Progenitor cell of endocrine pancreas (in vitro differentiated cells): ENCODE measurements around the gene MIGA2. TPM values are rescaled to one million over a fixed set of nuclear protein-coding genes. Genes with fewer than 3 reads are reported as not detected.
"Not testable (repeated sequence)": the region's sequence is repeated elsewhere in the genome, so short reads cannot be mapped to it uniquely, and the experiment has no call there.

Source experiments
- DNase-seq: peaks from one replicate; pipeline ENCODE4 v3.0.0; 2021; ENCODE audit warnings: low spot score; ENCODE audit not compliant: unreplicated experiment
- H3K27ac Mint-ChIP-seq: 2 replicates; pipeline ENCODE4 v1.8.0; 2021; ENCODE audit warnings: mild to moderate bottlenecking, moderate library complexity, mixed read lengths
- H3K27me3 Mint-ChIP-seq: 2 replicates; pipeline ENCODE4 v1.8.0; 2021; ENCODE audit warnings: mixed read lengths
- H3K36me3 Mint-ChIP-seq: 2 replicates; pipeline ENCODE4 v1.8.0; 2022; ENCODE audit warnings: mixed read lengths; ENCODE audit not compliant: insufficient read depth
- H3K4me1 Mint-ChIP-seq: 2 replicates; pipeline ENCODE4 v1.8.0; 2021; ENCODE audit warnings: low read depth, mixed read lengths
- H3K4me3 Mint-ChIP-seq: 2 replicates; pipeline ENCODE4 v1.8.0; 2021; ENCODE audit warnings: low read depth, mild to moderate bottlenecking, moderate library complexity, mixed read lengths
- H3K9me3 Mint-ChIP-seq: 2 replicates; pipeline ENCODE4 v1.8.0; 2021; ENCODE audit warnings: low read depth, mixed read lengths
- total RNA-seq: library from RNA; stranded (reverse); gene quantifications from 2 replicates; pipeline ENCODE4 v1.2.1, GENCODE V29; 2021
- TF ChIP-seq, protein P1 (sequence below): fragments of 200-600 bp; sonication (generic); IDR thresholded peaks from one replicate; pipeline ENCODE4 v1.5.0; 2021; ENCODE audit warnings: antibody characterized with exemption, mild to moderate bottlenecking; ENCODE audit not compliant: unreplicated experiment

MIGA2 gene
- total RNA-seq, 1 donor from 2014 or later = 45.4 TPM

DNA sequence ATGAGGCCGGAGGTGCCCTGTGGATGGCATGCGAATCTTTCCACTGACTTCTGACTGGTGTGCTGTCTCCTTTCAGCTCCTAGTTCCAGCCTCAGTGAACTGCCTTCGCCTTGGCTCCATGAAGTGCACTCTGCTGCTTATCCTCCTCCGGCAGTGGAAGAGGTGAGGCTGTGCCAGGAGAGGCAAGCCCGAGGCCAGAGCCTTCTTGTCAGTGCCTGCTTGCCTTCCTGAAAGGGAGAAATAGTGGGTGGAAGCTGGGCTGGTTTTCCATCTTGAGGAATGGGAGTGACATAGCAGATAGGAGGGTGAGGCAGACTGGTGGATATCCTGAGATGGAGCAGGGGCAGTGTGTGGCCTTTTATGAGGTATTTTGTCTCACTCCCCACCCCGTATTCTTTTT lies 38.0 kb upstream of the MIGA2 start:
- no peak for DNase-seq
- TF ChIP-seq, protein P1, sequence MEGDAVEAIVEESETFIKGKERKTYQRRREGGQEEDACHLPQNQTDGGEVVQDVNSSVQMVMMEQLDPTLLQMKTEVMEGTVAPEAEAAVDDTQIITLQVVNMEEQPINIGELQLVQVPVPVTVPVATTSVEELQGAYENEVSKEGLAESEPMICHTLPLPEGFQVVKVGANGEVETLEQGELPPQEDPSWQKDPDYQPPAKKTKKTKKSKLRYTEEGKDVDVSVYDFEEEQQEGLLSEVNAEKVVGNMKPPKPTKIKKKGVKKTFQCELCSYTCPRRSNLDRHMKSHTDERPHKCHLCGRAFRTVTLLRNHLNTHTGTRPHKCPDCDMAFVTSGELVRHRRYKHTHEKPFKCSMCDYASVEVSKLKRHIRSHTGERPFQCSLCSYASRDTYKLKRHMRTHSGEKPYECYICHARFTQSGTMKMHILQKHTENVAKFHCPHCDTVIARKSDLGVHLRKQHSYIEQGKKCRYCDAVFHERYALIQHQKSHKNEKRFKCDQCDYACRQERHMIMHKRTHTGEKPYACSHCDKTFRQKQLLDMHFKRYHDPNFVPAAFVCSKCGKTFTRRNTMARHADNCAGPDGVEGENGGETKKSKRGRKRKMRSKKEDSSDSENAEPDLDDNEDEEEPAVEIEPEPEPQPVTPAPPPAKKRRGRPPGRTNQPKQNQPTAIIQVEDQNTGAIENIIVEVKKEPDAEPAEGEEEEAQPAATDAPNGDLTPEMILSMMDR = no peak
- no peak overlapping the region for H3K27ac Mint-ChIP-seq
- H3K36me3 Mint-ChIP-seq = peaks cover 36% of the 10 kb centered on the region
- H3K4me1 Mint-ChIP-seq = no peaks in the 10 kb centered on the region
- H3K27me3 Mint-ChIP-seq = no peaks in the 10 kb centered on the region
- H3K9me3 Mint-ChIP-seq = no peaks in the 10 kb centered on the region
- no peak overlapping the region for H3K4me3 Mint-ChIP-seq

DNA sequence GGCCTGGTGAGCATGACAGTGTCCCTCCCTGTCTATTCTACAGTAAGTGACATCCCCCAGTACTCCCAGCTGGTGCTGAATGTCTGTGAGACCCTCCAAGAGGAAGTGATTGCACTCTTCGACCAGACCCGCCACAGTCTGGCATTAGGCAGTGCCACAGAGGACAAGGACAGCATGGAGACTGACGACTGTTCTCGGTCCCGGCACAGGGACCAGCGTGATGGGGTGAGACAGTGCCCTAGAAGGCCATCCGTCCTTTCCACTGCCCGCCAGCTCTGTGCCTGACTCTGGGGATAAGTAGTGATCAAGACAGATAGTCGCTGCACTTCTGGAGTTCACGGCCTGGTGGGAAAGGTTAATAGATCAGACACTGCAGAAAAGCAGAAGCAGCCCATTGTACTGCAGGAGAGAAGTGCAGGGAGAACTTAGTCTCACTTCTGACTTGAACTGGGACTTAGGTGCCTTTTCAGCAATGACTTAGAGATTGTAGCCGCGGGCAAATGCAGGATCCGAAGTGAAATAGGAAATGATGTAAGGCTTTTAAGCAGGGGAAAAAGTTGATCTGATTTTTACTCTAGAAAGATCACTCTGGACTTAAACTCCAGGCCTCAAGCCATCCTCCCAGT lies 36.7 kb upstream of the MIGA2 start:
- DNase-seq = no peak
- no peaks in the 10 kb centered on the region for H3K27me3 Mint-ChIP-seq
- no peak overlapping the region for H3K27ac Mint-ChIP-seq
- peaks cover 28% of the 10 kb centered on the region for H3K36me3 Mint-ChIP-seq
- H3K9me3 Mint-ChIP-seq = no peaks in the 10 kb centered on the region
- TF ChIP-seq, protein P1 = no peak
- no peak overlapping the region for H3K4me3 Mint-ChIP-seq
- no peaks in the 10 kb centered on the region for H3K4me1 Mint-ChIP-seq

DNA sequence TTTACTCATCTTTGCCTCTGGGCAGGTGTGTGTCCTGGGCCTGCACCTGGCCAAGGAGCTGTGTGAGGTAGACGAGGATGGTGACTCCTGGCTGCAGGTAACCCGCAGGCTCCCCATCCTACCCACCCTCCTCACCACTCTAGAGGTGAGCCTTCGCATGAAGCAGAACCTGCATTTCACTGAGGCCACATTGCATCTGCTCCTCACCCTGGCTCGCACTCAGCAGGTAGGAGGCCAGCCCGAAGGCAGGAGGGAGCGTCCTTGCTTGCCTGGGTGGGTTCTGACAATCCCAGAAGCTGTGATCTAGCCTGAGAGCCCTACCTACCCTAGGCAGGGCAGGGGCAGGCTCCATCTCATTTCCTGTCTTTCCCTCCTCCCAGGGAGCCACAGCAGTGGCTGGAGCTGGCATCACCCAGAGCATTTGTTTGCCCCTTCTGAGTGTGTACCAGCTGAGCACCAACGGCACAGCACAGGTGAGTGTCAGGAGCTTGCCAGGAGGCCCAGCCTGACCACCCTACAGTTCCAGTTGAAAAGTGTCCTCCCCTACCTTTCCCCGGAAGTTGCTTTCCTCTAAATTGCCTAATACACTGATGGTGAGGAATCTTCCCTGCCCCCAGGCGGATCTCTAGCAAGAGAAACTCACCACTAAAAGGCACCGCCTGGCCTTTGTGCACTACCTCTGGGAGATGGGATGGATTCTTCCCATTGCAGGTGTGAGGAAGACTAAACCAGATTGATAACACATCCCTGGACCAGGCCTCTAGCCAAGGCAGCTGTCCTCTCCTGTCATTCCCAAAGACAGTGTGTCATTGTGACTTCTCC lies 34.7 kb upstream of the MIGA2 start:
- TF ChIP-seq, protein P1 = no peak
- no peaks in the 10 kb centered on the region for H3K4me1 Mint-ChIP-seq
- H3K36me3 Mint-ChIP-seq = peaks cover 24% of the 10 kb centered on the region
- no peak overlapping the region for H3K4me3 Mint-ChIP-seq
- no peaks in the 10 kb centered on the region for H3K27me3 Mint-ChIP-seq
- H3K9me3 Mint-ChIP-seq = no peaks in the 10 kb centered on the region
- peak overlapping the region; percentile 73 for H3K27ac Mint-ChIP-seq
- DNase-seq = no peak

DNA sequence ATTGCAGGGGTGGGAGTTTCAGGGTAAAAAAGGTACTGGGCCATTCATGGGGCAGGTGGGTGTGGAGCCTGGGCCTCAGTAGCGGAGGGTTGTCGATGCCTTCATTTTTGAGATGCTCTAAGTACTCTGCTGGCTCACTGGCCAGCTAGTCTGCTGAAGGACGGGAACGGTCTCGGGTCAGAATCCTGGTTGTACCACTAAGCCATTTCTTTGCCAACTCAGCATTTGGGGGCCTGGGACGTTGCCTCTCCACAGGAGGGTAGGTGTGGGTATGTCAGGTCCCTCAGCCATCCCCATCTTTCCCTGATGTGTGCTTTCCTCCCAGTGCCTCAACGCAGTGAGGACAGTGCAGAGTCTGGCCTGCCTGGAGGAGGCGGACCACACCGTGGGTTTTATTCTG lies 33.4 kb upstream of the MIGA2 start:
- TF ChIP-seq, protein P1 = no peak
- Mint-ChIP-seq H3K36me3 (peaks cover 24% of the 10 kb centered on the region), H3K27me3 (no peaks in the 10 kb centered on the region), H3K9me3 (no peaks in the 10 kb centered on the region), H3K27ac (peak overlapping the region; percentile 49), H3K4me1 (no peaks in the 10 kb centered on the region), H3K4me3 (no peak overlapping the region)
- no peak for DNase-seq

DNA sequence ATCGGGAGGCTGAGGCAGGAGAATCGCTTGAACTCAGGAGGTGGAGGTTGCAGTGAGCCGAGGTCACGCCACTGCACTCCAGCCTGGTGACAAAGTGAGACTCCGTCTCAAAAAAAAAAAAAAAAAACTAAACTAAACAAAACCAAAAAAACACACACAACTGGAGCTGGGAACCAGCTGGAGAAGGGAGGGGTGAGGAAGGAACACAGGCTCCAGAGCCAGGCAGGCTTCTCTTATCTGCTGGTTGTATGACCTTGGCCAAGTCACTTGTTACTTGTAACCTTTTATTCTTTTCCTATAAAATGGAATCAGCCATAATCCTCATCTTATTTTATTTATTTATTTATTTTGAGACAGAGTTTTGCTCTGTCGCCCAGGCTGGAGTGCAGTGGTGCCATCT lies 32.3 kb upstream of the MIGA2 start:
- Mint-ChIP-seq H3K27ac (peak overlapping the region; percentile 74), H3K36me3 (peaks cover 19% of the 10 kb centered on the region)
- not testable (repeated sequence) for H3K27me3 Mint-ChIP-seq

More for the DNA sequence above, 32.3 kb upstream of the MIGA2 start:
- H3K4me1 Mint-ChIP-seq, H3K4me3 Mint-ChIP-seq, DNase-seq, H3K9me3 Mint-ChIP-seq: not testable (repeated sequence)
